Fibroblast of skin of back (primary cell): Measurements from ENCODE around the gene RIN1.
A peak's percentile ranks its signal among the peaks of the same experiment; 100 is the strongest.
"Not testable (repeated sequence)": the region's sequence is repeated elsewhere in the genome, so short reads cannot be mapped to it uniquely, and the experiment has no call there.

Source experiments
- DNase-seq: peaks from one replicate; pipeline ENCODE4 v3.0.0-alpha.2; 2013

Gene RIN1

DNA sequence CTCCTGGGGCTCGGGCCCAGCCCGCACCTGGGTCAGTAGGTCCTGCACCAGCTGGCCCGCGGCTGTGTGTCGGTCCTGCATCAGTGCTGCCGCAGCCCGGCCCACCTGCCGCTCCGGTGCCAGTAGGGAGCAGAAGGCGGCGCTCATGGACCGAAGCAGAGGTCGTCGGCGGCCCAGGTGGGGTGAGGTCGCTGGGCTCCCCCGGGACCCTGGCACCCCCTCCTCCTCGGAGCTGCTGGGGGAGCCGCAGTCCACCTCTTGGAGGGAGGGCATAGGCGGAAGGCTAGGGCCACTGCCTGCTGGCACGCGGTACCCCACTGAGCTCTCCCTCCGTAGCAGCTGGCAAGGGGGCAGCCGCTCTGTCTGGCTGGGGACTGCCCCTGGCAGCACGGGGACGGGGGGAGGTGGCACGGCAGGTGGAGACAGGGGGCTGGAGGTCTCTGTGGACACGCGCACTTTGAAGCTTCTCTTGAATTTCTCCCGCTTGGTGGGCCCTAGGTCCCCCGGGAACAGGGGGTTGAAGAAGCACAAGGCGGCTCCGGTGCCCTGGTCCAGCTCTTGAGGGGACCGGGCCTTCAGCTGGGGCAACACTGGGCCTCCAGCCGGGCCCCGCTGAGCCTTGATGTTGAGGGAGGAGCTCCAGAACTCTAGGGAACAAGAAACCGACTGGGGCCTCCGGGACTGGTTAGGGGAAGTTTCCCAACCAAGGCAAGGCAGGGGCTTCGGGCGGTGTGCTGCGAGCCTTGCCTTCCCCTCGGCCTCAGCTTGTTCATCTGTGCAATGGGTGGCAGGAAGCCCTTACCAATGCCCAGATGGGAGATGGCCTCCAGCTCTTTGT lies 1.4 kb downstream of the RIN1 start:
- no peak for DNase-seq

DNA sequence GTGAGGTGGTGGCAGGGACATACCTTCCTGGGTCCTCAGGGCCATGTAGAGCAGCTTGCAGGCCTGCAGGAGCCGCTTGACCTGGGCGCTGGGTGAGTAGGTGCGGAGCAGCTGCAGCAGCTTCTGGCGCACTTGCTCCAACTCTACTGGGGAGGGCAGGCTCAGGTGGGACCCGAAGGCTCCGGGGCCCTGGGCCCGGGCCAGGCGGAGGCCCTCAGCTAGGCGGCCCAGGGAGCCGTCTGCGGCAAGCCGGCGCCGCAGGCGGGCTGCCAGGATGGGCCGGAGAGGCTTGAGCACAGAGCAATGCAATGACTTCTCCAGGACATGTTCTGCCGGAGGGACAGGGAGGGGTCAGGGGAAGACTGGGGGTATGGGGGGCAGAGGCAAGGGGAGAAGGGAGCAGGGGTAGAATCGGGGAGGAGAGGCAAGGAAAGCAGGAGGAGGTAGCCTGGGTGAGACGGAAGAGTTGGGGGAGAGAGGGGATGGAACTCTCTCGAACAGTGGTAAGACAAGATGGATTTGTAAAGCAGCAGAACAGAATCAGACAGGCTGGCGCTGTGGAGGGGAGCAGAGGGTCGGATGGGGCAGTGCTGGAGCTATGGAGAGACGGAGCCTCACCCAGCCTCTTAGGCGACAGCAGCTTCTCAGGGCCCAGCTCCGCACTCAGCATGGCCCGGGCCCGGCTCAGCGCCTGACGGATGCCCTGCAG lies 2.2 kb downstream of the RIN1 start:
- DNase-seq: no peak

DNA sequence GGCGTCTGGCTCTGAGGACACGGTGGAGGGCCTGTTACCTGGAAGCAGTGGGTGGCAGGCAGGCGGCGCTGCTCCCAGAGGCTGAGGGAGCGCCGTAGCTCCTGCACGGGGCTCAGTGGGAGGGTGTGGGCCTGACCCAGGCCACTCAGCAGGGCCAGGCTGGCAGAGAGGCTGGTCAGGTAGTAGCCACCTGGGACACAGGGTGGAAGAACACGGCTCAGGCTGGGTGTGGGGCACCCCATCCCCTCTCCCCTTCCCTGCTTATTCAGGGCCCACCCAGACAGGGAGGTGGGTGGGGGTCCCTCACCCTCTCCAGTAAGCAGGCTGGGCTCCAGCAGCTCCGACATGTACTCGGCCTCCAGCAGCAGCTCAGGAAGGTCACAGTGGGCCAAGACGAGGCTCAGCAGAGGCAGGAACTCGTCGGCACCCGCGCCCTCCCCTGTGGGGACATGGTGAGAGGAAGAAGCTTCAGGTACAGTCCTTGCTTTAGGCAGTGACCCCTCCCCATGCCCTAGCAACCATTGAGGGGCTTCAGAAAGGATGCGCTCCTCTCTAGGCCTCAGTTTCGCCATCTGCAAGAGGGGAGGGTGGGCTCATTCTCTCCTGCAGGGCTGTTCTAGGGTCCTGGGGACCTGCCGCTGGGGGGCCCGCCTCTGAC lies 2.9 kb downstream of the RIN1 start:
- no peak for DNase-seq

DNA sequence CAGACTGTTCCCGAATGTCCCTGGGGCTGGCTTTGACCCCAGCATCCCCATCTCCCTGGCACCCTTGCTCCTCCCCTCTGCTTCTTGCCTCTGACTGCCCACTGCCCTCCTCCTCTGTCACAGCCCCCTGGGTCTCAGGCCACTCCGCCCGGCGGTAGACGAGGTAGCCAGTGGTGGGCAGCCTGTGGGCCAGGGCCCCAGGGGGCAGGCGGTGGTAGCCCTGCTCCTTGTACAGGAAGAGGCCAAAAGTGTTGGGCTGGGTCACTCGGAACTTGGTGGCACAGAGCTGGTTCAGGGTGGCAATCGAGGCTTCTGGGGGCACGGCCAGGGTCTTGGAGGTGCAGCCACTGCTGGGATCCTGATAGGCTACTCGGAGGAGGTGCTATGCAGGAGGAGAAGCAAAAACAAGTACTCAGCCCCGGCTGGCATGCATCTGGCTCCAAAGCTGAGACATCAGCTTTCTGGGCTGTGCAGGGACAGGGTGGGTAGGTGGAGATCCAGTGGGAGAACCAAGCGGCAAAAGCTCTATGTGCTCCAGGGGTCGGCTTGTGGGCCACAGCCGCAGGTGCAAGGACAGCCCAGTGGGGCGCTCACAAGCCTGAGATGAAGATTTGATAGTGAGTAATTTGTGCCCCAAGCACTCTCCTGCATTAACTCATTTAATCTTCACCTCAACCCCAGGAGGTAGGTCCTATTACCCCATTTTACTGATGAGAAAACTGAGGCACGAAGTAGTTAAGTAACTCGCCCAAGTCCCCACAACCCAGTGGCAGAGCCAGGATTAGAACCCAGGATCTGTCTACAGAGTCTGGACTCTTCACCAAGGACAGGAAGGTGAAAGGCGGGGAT lies 3.6 kb downstream of the RIN1 start:
- DNase-seq: no peak

DNA sequence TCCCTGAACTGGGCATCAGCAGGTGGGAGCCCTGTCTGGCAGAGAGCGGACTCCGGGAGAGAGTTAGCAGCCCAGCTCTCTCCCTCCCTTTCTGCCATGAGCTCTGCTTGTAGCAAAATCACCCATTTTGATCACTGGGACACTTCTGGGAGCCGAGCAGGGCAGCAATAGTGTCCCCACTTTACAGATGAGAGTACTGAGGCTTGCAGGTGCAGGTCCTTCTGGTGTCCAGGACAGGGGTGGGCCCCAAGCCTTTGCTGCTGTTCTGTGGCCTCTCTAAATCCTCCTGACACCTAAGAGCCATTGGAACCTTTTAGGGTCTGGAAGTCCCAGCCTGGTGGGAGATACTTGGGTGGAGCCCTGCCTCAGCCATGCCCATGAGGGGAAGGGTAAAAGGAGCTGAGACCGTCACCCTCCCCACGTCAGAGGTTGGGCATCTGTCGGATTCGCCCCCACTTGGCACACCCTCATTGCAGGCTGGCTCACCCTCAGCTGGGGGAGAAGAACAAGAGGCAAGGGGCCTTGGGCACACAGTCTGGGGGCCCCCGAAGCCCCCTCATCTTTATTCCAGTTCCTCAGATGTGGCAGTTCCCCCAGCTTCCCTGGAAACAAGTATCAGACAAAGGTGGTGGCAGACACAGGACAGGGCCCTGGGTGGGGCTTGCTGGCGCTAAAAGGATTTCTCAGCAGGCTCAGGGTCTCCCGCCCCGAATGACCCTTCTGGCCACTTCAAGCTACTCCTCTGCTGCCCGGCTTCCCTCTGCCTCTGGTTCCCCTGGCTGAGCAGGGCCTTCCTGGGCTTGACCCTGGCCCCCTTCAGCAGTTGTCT lies 4.5 kb downstream of the RIN1 start:
- no peak for DNase-seq

DNA sequence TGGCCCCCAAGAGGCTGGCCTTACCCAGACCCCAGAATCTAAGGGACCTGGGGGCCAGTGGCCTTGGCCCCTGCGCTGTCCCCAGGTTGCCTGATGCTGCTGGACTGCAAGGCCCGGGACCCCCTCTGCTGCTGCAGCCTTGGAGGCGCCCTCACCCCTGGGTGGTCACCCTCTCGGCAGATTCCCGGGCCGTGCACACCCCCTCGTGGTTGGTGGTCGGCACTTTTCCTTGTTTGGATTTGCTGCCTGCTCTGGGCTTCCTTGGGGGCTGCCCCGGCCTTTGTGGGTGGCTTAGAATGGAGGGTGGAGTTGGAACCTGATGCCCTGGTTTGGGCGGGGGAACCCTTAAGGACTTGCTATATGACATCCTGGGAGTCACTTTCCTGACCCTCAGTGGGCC lies 5.3 kb downstream of the RIN1 start:
- no peak for DNase-seq

DNA sequence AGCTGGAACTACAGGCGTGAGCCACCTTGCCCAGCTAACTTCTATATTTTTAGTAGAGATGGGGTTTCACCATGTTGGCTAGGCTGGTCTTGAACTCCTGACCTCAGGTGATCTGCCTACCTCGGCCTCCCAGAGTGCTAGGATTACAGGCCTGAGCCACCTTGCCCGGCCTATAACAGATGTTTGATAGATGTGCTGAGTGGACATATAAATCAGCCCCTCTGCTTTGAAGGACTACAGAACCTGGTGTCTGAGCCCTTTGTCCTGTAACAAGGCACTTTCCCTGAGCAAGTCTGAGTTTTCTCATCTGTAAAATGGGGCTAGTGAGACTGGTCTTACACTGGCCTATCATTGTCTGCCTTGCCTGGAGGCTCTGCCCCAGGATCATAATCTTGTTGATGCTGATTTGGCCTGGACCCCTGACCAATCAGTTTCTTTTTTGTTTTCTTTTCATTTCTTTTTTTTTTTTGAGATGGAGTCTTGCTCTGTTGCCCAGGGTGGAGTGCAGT lies 7.0 kb downstream of the RIN1 start:
- DNase-seq: no peak

DNA sequence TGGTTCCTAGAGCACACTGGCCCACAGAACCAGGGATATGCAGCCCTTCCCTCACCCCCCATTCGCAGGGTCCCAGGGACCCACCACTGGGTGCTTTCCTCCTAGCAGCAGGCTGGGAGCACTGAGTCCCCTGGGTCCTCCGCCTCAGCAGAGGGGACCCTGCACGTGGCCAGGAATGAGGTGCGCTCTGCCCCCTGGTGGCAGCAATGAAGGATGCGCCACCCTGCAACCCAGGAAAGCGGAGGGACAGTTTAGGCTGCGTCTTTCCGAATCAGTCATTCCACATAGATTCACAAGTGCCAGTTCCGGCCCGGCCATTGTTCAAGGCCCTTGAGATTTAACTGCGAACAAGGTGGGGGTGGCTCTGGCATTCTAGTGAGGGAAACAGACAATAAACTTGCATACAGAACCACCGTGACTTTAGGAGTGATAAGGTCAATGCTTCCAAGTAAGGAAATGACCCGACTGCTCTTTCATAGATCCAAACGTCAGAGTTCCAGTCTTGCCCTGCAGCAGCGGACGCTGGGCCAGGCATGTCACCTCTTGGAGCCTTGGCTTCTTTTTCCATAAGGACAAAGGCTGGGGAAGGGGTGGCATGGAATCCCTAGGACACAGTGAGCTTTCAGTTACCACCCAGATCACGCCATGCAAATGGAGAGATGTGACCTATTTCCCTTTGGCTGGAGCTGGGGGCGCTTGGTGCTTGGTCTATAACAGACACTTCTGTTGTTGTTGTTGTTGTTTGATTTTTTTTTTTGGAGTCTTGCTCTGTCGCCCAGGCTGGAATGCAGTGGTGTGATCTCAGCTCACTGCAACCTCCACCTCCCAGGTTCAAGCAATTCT lies 7.7 kb downstream of the RIN1 start:
- peak; percentile 82 for DNase-seq

DNA sequence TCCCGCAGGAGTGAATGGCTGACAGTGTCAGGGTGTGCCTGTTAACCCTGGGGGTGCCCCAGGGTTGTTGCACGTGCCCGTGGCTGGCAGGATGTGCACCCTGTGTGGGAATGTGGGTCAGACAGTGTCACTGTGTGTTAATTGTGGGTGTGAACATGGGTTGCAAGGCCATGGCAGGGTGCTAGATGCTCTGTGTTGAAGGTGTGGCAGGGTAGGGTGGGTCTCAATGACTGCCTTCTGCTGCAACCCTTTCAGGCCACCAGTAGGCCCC lies 8.3 kb downstream of the RIN1 start:
- peak; percentile 33 for DNase-seq

DNA sequence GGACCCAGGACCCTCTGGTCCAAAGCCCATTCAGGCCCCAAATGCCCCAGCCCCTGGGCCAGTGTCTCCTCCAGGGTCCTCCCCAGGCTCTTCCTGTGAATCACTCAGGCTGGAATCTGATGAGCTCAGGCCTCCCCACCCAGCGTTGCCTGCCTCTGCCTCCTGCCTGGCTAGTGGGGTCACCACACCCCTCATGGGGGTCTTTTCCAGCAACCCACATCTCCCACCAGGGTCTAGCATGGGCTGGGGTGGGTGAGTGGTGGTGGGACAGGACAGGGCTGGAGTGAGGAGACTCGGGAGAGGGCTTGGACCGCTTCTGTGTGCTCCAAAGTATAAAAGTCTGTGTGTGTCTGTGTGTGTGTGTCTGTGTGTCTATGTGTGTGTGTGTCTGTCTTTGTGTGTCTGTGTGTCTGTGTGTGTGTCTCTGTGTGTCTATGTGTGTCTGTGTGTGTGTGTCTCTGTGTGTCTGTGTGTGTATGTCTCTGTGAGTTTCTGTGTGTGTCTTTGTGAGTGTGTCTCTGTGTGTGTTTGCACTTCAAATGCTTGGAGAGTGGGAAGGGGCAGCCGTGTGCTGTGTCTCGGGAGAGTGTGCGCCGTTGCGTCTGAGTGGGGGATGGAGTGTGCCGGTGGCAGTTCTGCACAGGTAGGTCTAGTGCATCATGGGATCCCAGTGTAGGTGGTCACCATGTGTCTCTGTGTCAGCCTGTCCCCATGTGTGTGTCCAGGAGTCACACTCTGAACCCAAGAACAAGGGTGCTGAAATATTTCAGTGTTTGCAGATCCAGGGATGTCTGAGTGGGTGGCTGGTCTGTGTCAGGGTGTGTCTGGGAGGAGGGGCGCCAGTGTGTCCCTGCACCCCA lies 8.8 kb downstream of the RIN1 start:
- peak; percentile 90 for DNase-seq

DNA sequence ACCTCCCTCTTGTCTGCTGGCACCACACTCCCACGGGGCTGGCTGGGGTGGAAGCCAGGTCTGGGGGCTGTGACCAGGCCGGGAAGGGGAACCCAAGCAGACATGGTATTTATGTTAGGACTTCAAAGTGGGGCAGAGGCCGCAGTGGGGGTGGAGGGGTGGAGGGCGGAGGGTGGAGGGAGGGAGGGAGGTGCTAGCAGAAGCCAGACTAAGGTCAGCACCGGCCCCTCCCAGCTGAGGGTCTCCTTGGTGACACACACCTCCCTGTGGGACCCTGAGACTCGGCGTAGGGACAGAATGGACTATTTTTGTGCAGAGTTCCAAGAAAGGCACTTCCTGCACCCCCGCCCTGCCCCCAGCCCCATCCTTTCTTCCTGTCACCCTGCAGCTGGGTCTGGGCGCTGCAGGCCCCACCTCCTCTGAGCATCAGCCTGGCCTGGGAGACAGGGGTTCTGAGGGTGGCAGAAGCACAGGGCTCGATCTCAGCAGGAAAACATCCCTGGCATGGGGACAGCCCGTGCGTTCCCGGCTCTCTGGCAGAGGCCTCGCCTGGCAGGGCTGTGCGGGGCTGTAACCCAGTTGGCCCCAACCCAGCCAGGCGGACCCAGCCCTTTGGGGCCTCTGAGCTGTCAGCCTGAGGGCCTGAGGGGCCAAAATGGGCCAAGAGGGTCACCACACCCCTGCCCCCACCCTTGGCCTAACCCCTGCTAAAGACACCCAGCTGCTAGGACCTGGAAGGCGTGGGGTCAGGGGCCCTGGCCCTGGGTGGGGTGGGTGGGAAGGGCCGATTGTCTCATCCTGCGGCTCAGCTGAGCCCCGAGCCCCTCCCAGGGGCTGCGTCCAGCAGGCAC lies 9.7 kb downstream of the RIN1 start:
- peak; percentile 94 for DNase-seq

DNA sequence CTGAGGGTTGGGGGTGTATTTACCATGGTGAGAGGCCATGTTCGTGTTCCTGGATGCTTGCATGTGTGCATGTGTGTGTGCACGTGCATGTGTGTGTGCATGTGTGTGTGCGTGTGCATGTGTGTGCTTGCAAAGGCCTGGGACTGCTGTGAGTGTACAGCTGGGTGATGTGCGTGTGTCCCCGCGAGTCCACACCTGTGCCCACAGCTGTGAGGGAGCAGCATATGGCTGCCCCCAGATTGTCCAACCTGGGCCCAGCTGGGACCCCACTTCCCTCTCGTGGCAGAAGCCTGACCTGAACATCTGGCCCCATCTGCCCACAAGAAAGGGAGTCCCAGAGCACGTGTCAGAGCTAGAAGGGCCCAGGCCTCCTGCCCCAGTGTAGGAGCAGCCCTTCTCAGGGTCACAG lies 11.0 kb downstream of the RIN1 start:
- no peak for DNase-seq

DNA sequence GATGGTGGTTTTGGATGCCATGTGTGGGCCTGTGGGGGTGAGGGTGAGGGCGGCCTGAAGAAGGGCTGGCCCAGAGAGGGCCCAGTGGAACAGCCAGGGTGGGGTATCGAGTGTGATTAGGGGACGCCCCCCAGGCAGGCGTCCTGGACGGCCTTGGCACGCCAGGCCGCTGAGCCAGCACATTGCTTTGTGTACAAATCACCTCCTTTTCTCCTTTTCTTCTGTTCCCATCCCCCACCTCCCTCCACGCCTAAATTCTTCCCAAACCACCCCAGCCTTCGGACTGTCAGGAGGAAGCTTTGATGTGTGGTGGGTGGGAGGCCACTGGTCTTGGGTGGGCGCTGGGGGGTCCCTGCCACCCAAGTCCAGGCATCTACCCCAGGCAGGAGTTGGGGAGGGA lies 11.6 kb downstream of the RIN1 start:
- DNase-seq: peak; percentile 75

DNA sequence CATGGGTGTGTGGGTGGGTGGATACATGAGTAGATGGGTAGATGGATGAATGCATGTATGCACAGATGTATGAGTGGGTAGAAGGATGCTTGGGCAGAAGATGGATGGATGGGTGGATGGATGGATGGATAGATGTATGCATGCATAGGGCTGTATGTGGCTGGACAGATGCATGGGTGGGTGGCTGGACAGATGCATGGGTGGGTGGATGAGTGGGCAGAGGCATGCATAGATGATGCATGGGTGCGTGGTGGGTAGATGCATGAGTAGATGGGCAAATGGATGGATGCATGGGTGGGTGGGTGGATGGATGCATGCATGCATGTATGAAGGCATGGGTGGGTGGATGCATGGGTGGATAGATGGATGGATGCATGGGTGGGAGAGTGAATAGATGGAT lies 12.6 kb downstream of the RIN1 start:
- DNase-seq: no peak

DNA sequence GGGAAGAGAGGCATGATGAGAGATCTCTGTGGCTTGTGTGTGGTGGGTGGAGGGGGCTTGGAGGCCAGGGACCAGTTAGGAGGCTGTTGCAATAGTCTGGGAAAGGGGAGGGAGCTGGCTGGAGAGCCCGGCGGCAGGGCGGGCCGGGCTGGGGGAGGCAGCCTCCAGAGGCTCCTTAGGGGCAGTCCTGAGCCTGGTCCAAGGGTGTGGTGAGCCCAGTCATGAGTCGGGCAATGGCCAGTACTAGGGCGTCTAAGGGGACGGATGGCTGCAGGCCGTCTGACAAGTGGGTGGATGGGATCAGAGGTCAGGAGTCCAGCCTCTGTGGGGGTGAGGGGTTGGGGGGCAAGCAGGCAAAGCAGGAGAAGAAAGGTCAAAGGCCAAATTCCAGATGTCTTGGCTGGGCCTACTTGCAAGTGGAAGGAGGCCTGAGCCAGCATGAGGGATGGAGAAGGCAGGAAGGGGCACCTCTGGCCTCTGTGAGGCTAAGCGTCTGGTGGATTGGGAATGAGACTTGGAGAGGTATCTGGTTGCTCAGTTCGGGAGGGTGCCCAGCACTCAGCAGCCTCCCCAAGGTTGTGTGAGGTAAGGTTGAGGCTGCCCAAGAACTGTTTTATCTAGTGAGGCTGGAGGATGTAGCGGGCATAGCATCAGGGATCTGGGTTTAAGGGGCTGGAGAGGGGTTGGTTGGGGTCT lies 13.4 kb downstream of the RIN1 start:
- DNase-seq: no peak

DNA sequence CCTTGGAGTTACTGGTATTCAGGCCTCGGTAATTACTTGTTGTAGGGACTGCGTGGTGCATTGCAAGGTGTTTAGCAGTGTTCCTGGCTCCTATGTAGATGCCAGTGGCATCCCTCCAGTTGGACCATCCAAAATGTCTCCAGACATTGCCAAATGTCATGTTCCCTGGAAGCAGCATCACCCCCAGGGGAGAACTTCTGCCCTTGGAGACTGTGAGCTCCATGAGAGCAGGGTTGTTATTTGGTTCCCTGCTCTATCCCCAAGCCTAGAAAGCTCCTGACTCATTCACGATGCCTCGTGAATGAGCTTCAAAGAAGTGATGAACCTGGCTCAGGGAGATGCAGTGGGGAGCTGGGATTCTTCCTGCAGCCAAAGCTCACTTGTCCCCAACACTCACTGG lies 14.6 kb downstream of the RIN1 start:
- DNase-seq: no peak

DNA sequence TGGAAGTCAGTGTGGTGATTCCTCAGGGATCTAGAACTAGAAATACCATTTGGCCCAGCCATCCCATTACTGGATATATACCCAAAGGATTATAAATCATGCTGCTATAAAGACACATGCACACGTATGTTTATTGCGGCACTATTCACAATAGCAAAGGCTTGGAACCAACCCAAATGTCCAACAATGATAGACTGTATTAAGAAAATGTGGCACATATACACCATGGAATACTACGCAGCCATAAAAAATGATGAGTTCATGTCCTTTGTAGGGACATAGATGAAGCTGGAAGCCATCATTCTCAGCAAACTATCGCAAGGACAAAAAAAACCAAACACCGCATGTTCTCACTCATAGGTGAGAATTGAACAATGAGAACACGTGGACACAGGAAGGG lies 15.5 kb downstream of the RIN1 start:
- DNase-seq: not testable (repeated sequence)

DNA sequence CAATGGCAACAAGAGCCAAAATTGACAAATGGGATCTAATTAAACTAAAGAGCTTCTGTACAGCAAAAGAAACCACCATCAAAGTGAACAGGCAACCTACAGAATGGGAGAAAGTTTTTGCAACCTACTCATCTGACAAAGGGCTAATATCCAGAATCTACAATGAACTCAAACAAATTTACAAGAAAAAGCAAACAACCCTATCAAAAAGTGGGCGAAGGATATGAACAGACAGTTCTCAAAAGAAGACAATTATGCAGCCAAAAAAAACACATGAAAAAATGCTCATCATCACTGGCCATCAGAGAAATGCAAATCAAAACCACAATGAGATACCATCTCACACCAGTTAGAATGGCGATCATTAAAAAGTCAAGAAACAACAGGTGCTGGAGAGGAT lies 15.9 kb downstream of the RIN1 start:
- DNase-seq: not testable (repeated sequence)
